NCI-H1105 (cell line): ENCODE results near the gene HPD.
"Not testable (repeated sequence)": the region's sequence is repeated elsewhere in the genome, so short reads cannot be mapped to it uniquely, and the experiment has no call there.

Source experiments
- DNase-seq: peaks from one replicate; lab custom pipeline; 2025; lab: John Stamatoyannopoulos, UW

Gene HPD

GRCh38 chr12:121861636-121862254 is 3.1 kb upstream of the HPD start:
- DNase-seq = no peak

- not testable (repeated sequence) for DNase-seq
Measured at GRCh38 chr12:121860699-121861098, 2.0 kb upstream of the HPD start.

- DNase-seq = no peak
Measured at GRCh38 chr12:121860257-121860656, 1.6 kb upstream of the HPD start.

GRCh38 chr12:121858318-121858661 is 369 bp downstream of the HPD start:
- DNase-seq = no peak

- DNase-seq = no peak
Measured at GRCh38 chr12:121857322-121858246, 1.1 kb downstream of the HPD start.

- not testable (repeated sequence) for DNase-seq
Measured at GRCh38 chr12:121852392-121852791, 6.3 kb downstream of the HPD start.

DNA sequence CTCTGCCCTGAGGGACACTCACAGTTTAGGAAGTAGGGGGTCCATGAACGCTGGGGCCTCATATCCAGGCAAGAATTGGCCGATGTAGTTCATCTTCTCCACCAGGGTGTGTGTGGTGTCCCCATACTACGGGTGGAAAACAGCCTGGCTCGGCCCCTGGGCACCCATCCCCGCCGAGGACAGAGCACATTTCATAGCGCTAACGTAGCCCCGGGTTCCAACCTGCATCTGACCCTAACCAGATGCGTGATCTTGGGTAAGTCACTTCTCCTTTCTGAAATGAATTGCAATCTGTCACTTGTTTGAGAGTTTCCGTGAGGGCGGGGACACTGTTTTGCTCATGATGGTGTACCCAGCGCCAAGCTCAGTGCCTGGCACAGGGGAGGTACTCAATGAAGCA is 9.0 kb downstream of the HPD start:
- DNase-seq = no peak

GRCh38 chr12:121849211-121849610 is 9.4 kb downstream of the HPD start:
- no peak for DNase-seq

- DNase-seq = no peak
Measured at GRCh38 chr12:121845701-121846100, 13.0 kb downstream of the HPD start.

DNA sequence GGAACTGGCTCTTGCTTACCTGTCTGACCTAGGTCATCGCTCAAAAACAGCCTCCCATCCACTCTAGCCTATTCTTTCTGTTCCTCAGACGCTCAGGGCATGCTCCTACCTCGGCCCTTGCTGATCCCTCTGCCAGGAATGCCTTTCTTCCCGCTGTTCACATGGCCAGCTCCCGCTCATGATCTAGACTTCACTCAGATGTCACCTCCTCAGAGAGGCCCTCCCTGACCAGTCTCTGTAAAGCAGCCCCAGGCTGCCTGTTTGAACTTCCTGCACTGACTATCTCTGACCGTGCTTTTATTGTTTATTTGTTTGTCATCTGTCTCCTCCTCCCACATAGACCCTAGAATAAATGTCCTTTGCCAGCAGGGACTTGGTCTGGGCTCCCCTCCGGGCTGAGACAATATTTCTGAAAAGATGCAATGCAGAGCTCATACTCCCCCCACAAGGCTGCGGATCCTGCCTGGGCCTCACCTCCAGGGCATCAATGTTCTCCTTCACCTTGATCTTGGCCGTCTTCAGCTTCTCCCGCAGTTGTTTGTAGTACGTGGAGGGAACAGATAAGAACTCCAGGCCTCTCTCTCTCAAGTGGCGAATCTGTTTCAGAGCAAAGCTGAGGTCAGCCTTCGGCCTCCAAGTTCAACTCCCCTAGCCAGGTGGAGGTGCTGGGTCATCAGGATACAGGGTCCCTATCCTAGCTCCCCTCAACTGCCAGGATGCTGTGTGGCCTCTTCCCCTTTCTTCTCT is 15.2 kb downstream of the HPD start:
- no peak for DNase-seq

GRCh38 chr12:121839993-121840761 is 18.5 kb downstream of the HPD start:
- no peak for DNase-seq

GRCh38 chr12:121839106-121839992 is 19.3 kb downstream of the HPD start:
- DNase-seq = no peak

GRCh38 chr12:121838126-121838525 is 20.5 kb downstream of the HPD start:
- no peak for DNase-seq

DNA sequence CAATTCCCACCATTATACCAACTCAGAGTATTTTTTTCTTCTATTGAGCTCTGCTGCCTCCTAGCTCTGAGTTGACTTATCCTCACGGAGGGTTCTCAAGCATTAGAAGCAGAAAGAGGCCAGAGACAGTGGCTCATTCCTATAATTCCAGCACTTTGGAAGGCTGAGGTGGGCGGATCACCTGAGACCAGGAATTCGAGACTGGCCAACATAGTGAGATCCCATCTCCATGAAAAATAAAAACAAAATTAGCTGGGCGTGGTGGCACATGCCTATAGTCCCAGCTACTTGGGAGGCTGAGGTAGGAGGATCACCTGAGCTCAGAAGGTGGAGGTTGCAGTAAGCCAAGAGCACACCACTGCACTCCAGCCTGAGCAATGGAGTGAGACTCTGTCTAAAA is 21.0 kb downstream of the HPD start:
- no peak for DNase-seq

GRCh38 chr12:121831571-121832245 is 27.0 kb downstream of the HPD start:
- no peak for DNase-seq

DNA sequence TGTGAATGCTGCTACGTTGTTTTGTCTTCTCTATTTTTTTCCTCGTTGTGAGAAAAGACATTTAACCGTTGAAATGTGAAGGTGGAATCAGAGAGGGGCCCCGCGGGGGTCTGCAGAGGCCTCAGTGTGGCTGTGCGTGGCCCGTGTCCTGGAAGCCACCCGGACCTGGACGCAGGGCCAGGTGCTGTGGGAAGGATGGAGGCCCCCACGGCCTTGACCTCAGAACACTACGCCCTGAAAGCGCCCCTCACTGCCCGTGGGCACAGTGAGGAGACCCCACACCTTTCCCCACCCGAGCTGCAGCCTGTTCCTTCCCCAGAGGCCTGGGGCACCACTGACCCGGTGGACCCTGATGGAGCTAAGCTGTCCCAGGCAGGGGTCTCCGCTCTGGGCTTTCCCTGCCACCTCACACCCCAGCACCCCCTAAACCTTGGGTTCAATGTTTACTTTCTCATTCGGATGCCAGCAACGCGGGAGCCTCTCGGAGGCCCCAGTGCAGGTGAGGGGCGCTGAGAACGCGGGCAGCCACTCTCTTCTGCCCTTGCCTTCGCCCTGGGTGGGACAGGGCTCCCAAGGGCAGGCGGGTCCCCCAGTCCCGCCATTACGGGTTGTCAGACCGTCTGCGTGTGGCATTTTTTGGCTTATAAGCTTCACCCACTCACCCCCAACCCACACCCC is 27.9 kb downstream of the HPD start:
- no peak for DNase-seq

GRCh38 chr12:121830134-121830533 is 28.5 kb downstream of the HPD start:
- DNase-seq = no peak

GRCh38 chr12:121829250-121829918 is 29.3 kb downstream of the HPD start:
- DNase-seq = no peak

DNA sequence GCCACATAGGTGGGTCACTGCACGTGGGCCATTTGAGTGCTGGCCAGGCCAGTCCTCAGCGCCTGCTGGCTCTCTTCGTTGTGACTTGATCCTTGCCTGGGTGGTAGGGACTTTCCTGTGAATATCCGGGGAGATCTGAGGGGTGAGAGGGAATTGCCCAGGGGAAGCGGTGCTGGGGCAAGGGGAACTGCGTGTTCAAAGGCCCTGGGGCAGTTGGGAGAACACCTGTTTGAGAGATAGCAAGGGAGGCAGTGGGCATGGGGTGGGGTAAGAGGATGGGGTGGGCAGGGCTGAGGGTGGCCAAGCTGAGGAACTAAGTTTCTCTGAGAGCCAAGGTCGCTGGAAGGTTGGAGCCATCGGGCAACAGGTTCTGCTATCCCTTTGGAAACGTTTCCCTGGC is 29.8 kb downstream of the HPD start:
- no peak for DNase-seq
